ENCODE data around the gene KCNH6.

- TF ChIP-seq CTCF (IDR thresholded peaks at IDR 0.05) (no peak), POLR2A (IDR thresholded peaks at IDR 0.05) (no peak)
These were observed 39.2 kb upstream of the KCNH6 start for GRCh38 chr17:63483655-63484575.
